NOMO-1 treated with DMSO at 0.1 percent for 48 hours (cell line): ENCODE measurements around the gene ZNF341.
"Not testable (repeated sequence)": the region's sequence is repeated elsewhere in the genome, so short reads cannot be mapped to it uniquely, and the experiment has no call there.

Experiments
- DNase-seq: peaks from one replicate; lab custom pipeline; 2025; ENCODE audit not compliant: unreplicated experiment; lab: John Stamatoyannopoulos, UW

ZNF341 gene

GRCh38 chr20:33791959-33792597 is 60.3 kb downstream of the ZNF341 start:
- DNase-seq, result no peak

GRCh38 chr20:33792598-33792989 is 60.8 kb downstream of the ZNF341 start:
- DNase-seq, result not testable (repeated sequence)

GRCh38 chr20:33793011-33793931 is 61.5 kb downstream of the ZNF341 start:
- no peak for DNase-seq

GRCh38 chr20:33796263-33796906 is 64.6 kb downstream of the ZNF341 start:
- DNase-seq, result no peak

- DNase-seq, result no peak
Observed at GRCh38 chr20:33796907-33797544, 65.2 kb downstream of the ZNF341 start.

GRCh38 chr20:33798444-33798843 is 66.6 kb downstream of the ZNF341 start:
- no peak for DNase-seq

GRCh38 chr20:33803921-33804337 is 72.1 kb downstream of the ZNF341 start:
- DNase-seq, result no peak

- no peak for DNase-seq
Observed at GRCh38 chr20:33808388-33808787, 76.6 kb downstream of the ZNF341 start.

- peak; percentile 82 for DNase-seq
Observed at GRCh38 chr20:33810259-33810658, 78.5 kb downstream of the ZNF341 start.

GRCh38 chr20:33810885-33811775 is 79.3 kb downstream of the ZNF341 start, which contains the start of gene CHMP4B:
Gene CHMP4B (plus strand): TSS chr20:33811348. CDS start chr20:33811469, 121 bp downstream.
- DNase-seq, result peak; percentile 98

GRCh38 chr20:33811776-33812151 is 80.0 kb downstream of the ZNF341 start:
- DNase-seq, result peak; percentile 34

GRCh38 chr20:33812152-33812849 is 80.5 kb downstream of the ZNF341 start:
- DNase-seq, result peak; percentile 73

GRCh38 chr20:33812908-33813462 is 81.2 kb downstream of the ZNF341 start:
- peak; percentile 40 for DNase-seq

- no peak for DNase-seq
Observed at GRCh38 chr20:33814238-33814712, 82.5 kb downstream of the ZNF341 start.

GRCh38 chr20:33815671-33816070 is 83.9 kb downstream of the ZNF341 start:
- no peak for DNase-seq

- DNase-seq, result no peak
Observed at GRCh38 chr20:33816191-33816590, 84.4 kb downstream of the ZNF341 start.

GRCh38 chr20:33817411-33817810 is 85.6 kb downstream of the ZNF341 start:
- DNase-seq, result no peak

GRCh38 chr20:33819456-33819855 is 87.7 kb downstream of the ZNF341 start:
- DNase-seq, result no peak

GRCh38 chr20:33820362-33820761 is 88.6 kb downstream of the ZNF341 start:
- DNase-seq, result no peak
